Measurements from ENCODE around the gene HYOU1.

DNA sequence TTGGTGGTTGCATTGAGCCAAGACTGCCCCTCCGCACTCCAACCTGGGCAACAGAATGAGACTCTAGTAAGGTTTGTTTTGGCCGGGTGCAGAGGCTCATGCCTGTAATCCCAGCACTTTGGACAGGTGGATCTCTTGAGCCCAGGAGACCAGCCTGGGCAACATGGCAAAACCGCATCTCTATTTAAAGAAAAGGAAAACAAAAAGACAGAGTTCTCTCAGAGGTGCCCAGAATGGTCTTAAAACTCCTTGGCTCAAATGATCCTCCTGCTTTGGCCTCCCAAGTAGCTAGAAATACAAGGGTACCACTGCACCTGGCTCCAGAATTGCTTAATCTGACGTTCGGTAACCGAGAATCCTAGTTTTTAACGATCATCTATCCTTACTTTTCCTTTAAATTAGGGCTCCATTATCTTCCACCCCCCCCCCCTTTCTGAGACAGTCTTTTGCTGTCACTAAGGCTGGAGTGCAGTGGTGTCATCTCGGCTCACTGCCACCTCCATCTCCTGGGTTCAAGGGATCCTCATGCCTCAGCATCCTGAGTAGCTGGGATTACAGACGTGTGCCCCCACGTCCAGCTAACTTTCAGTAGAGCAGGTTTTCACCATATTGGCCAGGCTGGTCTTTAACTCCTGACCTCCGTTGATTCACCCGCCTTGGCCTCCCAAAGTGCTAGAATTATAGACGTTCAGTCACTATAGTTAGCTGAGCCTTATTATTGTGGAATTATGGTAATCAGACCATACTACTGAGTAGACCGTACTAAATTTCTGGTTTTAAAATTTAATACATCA lies 40.6 kb downstream of the HYOU1 start:
- no peak for TF ChIP-seq ARNT (IDR thresholded peaks at IDR 0.05)
- no peak for TF ChIP-seq LEF1 (IDR thresholded peaks at IDR 0.05; ENCODE audit: borderline replicate concordance)
- TF ChIP-seq BHLHE40 (IDR thresholded peaks at IDR 0.05; ENCODE audit: borderline replicate concordance), result no peak
- TF ChIP-seq, protein P1, sequence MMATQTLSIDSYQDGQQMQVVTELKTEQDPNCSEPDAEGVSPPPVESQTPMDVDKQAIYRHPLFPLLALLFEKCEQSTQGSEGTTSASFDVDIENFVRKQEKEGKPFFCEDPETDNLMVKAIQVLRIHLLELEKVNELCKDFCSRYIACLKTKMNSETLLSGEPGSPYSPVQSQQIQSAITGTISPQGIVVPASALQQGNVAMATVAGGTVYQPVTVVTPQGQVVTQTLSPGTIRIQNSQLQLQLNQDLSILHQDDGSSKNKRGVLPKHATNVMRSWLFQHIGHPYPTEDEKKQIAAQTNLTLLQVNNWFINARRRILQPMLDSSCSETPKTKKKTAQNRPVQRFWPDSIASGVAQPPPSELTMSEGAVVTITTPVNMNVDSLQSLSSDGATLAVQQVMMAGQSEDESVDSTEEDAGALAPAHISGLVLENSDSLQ (IDR thresholded peaks at IDR 0.05), result no peak
- TF ChIP-seq SP1 (IDR thresholded peaks at IDR 0.05), result no peak
- TF ChIP-seq ELF4 (IDR thresholded peaks at IDR 0.05), result no peak
- no peak for TF ChIP-seq CTBP1 (IDR thresholded peaks at IDR 0.05; ENCODE audit: borderline replicate concordance)
- TF ChIP-seq FOXM1 (IDR thresholded peaks at IDR 0.05; ENCODE audit: borderline replicate concordance), result no peak
- no peak for TF ChIP-seq FOXK2 (IDR thresholded peaks at IDR 0.05)
- TF ChIP-seq HDGF (IDR thresholded peaks at IDR 0.05; ENCODE audit: borderline replicate concordance), result no peak
- no peak for TF ChIP-seq NFRKB (IDR thresholded peaks at IDR 0.05)
- no peak for TF ChIP-seq SUZ12 (IDR thresholded peaks at IDR 0.05)

Measured in HEK293T (cell line).